HS-5 (cell line): Measurements from ENCODE around the gene ISOC1.

Source experiments
- DNase-seq: peaks from one replicate; pipeline ENCODE4 v3.0.0-alpha.2; 2012; ENCODE audit warnings: low read depth

The ISOC1 gene

DNA sequence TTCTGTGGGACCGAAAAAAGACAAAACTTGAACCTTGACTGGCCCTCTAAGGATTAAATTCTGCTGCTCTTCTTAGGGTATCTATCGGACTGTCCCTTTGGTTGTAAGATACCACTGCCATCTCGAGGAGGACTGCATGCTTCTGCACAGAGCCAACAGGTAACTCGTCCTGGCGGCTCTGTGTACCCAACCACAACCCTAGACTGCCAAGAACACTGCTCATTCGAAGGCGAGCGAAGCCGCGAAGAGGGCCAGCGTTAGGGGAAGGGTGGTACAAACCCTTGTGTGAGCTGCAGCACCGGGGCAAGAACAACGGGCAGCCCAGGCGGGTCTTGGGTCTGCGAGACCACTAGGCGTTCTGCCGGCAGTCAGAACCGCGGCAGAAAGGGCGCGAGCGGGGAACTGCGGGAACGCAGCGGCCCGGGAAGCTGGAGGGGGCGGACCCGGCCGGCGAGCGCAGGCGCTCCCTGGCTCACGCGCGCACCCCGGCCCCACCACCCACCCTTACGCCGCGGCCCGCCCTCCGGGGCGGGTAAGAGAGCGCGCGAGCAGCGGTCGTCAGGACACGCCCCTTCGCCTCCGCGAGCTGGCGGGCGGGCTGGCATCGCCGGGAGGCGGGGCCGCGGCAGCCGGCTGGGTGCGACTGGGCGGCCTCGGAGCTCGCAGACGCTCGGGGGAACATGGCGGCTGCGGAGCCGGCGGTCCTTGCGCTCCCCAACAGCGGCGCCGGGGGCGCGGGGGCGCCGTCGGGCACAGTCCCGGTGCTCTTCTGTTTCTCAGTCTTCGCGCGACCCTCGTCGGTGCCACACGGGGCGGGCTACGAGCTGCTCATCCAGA is at the start of gene ISOC1:
Gene ISOC1 (plus strand): TSS at position 663 of the 837 bp plus-strand sequence. CDS start 18 bp downstream, at position 681.
- DNase-seq = peak; percentile 49

DNA sequence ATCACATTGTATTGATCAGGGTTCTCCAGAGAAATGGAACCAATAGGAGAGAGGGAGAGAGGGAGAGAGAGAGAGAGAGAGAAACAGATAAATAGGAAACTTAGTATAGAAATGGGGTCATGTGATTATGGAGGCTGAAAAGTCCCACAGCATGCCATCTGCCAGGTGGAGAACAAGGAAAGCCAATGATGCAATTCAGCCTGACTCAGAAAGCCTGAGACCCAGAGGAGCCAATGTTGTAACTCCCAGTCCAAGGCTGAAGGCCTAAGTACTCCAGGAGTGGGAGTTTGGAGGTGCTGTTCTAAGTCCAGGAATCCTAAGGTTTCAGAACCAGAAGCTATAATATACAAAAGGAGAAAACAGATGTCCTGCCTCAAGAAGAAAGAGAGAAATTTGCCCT is 48.4 kb upstream of the ISOC1 start:
- DNase-seq = no peak

DNA sequence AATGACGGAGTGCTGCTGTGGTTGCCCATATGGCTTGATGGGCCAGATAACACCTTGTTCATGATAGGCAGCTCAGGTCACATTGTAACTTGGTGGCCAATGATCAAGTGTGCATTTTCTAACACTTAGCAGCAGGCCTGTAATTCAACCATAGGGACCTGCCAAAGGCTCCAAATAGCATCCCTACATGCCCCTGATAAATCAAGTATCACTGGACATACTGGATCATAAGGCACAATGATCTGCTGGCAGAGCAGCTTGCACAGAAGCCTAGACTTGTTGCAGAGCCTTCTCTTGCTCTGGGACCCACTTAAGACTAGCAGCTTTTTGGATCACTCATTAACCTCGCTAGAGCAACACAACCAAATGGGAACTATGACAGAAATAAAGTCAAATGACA is 46.0 kb upstream of the ISOC1 start:
- DNase-seq = no peak

DNA sequence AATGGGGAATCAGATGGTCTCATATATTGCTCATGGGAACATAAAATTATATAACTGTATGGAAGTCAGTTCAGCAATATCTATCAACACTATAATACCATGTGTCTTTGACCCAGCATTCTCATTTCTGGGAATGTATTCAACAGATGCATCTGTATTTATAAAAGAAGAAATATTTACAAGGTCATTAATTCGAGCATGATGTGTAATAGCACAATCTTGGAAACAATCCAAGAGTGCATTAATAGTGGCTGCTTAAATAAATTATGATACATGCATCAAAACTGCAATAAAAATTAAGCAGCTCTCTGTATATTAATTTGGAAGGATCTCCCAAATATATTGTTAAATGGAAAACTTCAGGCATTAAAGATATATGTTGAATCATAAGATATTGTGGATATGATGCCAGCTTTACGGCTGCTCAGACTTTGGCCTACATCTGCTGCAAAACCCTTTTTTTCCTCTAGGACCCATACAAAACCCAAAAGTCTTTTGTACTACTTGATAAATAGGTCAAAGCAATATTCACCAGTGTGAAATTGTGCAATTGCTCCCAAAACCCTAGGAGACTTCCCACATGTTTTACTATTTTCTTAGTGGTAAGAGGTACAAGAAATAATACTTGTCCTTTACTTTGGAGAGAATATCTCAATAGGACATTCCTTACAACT is 45.3 kb upstream of the ISOC1 start:
- no peak for DNase-seq

DNA sequence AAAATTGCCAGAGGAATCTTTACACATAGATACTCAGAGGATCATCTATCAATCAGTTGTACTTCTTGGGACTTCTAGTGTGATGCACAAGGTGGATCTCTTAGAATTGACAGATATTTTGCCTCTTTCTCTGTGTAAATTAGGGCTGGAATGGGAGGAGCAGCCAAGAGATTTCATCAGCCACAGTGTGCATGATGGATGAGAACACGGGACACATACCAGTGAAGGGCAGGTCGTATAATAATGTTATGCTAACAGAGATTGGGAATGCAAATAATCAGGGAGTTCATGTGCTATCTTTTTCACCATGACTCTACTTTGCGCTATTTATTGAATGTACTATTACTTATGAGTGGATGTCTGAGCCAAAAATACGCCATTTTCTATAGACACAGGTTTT is 43.3 kb upstream of the ISOC1 start:
- no peak for DNase-seq

DNA sequence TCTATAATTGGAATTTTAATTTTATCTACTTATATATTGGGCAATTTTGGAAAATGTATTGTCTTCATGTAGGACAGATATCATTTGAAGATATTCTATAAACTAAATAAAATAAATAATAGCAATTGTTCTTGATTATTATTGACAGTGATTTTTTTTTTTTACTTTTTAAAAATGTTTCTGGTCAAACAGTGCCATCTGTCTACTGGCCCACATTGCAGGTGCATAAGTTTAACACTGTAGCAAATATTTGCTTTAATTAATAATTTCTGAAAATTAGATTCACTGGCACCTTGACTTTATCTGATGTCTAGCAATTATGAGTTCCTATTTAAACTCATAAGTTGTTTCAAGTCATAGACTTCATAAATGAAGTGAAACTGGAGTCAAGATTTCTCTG is 41.1 kb upstream of the ISOC1 start:
- DNase-seq = no peak

DNA sequence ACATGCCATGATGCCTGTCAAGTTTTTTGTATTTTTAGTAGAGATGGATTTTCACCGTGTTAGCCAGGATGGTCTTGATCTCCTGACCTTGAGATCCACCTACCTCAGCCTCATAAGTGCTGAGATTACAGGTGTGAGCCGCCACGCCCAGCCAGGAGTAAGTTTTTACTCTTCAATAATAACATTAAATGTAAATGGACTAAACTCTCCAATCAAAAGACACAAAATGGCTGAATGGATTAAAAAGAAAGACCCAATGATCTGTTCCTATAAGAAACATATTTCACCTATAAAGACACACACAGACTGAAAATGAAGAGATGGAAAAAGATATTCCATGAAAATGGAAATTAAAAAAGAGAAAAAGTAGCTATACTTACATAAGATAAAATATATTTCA is 37.2 kb upstream of the ISOC1 start:
- DNase-seq = no peak

DNA sequence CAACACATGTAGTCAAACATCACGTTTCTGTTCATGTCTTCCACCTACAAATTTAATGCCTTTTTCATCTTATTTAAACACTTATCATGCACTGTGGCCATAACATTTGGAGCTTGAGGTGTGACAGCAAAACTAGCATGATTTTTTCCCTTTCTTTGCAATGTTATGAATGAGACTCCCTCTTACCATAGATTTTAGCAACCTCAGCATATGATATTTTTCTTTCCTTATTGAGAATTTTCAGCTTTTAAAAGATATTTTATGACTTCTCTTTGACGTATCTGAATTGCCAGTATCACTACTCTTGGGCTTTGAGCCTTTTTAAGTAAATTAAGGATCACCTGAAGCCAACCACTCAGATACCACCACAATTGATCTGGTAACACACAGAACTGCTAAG is 32.7 kb upstream of the ISOC1 start:
- DNase-seq = no peak

DNA sequence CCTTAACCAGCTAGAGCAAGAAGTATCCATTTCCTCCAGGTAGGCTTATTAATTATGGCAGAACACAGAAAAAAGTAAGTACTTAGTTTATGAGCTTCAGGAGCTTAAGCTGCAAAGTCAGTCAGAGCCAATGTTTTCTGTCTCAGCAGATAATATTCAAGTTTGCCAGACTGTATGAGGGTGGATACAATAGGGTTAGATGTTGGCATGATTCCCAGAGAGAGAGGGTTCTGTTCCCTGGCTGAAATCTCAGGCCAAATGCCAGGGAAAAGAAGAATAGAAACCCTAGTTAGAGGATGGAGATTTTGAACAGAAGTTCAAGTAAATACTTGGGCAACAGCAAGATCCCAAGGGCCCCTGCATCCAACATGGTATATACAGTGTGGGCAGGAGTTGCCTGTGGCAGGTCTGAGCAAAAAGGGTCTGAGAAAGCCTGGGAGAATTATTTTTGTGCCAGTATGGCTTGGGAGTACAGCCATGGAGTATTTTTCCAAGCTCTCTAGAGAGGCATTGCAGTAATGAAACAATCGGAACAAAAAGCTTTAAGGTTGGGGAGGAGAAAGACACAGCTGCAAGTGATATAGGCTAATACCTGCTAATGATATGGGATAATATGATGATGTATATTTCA is 31.0 kb upstream of the ISOC1 start:
- DNase-seq = no peak

DNA sequence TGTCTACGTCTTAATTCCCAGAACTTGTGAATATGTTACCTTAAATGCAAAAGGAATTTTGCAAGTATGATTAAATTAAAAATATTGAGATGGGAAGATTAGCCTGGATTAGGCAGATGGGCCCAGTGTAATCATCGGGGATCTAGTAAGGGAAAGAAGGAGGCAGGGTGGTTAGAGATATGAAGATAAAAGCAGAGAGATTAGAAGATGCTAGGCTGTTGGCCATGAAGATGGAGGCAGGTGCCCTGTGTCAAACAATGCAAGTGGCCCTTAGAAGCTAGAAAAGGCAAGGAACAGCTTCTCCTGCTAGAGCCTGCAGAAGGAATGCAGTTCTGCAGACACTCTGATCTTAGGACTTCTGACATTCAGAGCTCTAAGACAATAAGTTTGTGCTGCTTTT is 28.8 kb upstream of the ISOC1 start:
- no peak for DNase-seq

DNA sequence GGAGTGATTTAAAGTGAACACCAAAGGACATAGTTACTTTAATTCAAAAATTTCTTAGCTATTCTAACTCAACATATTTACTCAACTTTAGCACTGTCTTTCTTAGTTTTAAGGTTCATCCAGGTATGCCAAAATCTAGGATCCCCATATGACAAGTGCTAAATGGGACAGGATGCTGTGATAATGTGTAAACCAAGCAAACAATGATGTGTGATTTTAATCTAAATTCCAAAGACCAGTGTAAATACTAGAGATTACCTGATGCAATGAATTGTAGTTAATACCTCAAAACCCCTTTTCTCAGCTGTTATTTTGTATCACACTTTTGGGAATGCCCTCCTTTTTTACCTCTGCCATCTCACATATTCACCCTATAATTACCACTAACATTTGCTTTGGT is 26.8 kb upstream of the ISOC1 start:
- DNase-seq = no peak

DNA sequence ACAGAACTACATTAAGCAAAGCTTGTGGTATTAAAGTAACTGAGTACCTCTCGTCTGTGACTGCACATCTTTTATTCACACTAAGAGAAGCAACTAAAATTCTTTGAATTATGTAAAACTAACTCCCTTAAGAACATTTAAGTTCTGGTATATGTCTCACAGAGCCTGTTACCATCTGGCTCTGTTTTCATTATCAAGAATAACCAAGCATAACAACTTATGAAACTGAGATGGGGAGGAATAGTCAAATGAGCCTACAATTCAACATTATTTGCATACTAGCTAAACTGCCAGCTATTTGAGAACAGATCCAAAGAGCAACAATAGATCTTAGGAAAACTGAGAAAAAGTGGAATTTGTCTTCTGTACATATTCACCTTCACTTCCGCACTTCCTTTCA is 25.3 kb upstream of the ISOC1 start:
- no peak for DNase-seq

DNA sequence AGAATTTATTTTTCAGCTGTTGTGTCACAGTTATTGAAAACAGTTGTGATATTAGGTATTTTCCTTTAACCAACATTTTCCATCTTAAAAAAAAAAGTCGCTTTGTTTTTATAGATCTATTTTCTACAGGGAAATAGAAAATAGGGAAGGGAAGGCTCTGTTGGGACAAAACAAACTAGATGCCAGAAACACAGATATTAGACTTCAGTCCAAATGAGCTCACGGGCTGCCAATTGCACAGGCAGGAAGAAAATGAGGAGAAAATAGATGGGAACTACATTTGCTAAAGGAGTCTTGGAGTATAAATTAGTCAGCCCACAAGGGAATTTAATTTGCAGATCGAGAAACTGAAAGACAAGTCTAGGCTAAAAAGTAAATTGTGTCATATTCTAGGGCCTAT is 21.4 kb upstream of the ISOC1 start:
- no peak for DNase-seq

DNA sequence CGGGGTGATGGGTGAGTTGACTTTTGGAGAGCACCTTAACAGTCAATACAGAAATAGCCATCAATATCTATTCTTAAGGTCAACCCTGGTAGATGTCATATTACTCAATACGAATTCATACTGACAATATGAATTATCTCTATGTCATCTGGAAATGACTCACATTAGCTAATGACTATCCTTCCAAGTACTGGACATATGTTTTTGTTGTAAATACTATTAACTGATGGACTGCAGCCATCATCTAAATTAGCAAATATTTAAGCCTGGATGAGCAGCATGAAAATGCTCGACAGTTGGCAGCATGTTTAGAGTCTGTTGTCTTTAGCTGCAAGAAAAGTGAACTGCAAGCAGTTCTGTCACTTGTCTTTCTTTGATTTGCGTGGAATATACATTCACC is 19.6 kb upstream of the ISOC1 start:
- peak; percentile 46 for DNase-seq

DNA sequence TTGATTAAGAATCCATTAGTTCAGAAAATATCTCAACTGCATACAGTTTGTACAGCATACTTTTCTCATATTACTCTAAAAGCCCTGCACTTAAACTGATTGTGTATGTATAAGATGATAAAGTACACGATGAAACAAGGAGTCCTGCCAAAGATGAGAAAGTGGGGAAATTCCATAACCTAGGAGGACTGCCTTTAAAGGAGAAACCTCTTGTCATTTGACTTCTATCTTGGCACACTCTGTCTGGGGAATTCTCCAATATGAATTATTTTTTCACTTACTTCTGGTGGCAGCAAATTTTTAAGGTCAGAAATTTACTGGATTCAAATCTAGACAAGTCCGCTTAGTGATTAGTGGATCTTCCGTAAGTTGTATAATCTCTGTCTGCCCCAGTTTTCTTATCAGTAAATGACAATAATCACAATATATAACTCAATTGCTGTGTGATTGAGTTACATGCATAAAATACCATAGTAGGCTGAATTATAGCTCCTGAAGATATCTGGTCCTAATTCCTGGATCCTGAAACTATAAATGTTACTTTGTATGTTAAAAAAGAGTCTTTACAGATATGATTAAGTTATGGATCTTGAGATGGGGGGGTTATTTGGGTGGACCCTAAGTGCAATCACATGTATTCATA is 17.0 kb upstream of the ISOC1 start:
- no peak for DNase-seq

DNA sequence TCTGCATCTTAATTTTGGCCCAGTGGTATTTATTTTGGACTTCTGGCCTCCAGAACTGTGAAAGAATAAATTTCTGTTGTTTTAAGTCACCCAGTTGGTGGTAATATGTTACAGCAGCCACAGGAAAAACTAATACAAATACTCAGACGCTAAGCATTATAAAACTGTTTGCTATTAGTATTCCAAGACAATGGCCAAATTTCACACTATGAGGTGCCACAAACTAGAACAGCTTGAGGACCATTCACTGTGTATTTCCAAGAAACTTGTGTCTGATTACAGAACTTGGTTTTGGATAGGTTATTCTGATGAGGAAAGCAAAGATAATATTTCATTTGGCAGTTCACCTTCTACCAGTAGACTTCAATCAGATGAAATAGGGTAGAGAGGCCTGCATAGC is 16.3 kb upstream of the ISOC1 start:
- no peak for DNase-seq

DNA sequence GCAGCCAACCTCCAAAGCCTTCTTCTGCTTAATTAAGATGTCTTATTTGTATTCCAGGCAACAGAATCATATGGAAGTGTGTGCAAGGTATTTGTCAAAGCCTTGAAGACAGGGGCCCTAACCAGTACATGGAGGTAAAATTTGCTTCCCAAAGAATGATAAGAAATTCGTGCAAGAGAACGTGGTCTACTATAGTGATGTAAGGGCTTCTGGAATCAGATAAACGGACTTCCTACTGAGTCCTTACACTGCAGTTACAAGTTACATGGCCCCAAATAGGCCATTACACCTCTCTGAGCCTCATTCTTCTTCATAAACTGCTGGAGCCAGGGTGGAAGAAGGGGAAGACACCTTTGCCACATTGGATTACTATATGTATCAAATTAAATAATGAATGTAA is 15.9 kb upstream of the ISOC1 start:
- no peak for DNase-seq

DNA sequence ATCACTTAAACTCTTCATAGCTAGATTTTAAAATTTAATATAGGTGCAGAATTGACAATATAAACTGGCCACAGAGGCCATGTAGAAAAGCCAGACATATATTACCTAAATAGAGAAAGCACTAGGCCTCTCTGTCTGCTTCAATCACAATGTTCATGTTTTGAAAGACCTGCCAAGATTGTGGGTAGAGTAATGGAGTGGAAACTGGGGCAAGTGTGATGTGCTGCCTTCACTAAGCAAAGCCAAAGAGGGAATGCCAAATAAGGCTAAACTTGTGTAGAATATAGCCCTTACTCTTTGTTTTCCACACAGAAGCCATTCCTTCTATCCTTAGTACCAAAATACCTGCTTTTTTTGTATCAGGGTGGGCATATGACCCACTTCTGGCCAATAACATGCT is 15.1 kb upstream of the ISOC1 start:
- no peak for DNase-seq

DNA sequence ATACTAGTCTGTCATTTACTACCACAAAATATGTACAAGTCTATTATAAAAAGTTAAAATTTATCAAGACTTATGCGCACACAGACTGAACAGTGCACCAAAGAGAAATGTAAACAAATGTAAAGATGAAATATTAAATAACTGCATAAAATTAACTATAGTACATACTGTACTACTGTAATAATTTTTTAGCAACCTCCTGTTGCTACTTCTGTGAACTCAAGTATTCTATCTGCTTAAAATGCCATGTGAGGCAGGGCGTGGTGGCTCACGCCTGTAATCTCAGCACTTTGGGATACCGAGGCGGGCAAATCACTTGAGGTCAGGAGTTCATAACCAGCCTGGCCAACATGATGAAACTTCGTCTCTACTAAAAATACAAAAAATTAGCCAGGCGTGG is 13.8 kb upstream of the ISOC1 start:
- DNase-seq = no peak

DNA sequence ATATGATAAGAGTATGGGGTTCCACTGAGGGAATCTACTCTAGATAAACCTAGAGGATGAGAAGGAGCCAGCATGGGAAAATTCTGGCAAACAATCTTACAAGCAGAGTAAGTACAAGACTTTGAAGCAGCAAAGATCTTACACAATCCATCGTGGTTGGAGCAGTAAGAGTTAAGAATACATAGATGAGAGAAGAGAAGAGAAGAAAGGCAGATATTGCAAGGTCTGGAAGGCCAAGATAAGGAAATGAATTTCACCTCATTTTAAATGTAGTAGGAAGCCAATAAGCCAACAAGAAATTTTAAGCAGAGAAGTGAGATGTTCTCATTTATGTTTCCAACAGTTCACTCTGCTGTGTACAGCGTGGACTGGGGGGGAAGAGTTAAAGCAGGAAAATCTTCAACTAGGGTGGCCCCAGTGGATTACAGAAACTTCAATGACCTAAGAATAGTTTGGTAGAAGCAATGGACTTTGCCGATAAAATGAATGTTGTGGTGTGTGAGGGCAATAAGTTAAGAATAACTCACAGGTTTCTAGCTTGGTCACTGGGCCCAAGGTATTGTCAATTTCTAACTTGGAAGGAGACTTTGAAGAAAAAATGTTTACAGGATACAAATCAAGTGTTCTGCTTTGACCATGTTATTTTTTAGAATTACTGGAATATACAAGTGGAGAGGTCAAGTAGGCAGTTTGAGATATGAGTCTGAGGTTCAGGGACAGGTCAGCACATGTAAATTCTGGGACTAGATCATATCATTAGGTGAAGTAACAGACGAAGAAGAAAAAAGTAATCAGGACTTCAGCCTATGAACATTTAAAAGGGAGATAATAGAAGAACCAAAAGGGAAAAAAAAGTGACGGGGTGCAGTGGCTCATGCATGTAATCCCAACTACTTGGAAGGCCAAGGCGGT is 12.1 kb upstream of the ISOC1 start:
- no peak for DNase-seq
